Measurements from ENCODE around the gene SACM1L.

- TF ChIP-seq CTCF (IDR thresholded peaks at IDR 0.05 in 4 of 5, conservative IDR thresholded peaks at IDR 0.05 in 1 of 5) (no peak), POLR2A (IDR thresholded peaks at IDR 0.05) (no peak)
Measured at GRCh38 chr3:45739991-45740390, 50.8 kb downstream of the SACM1L start.
